Stomach (tissue), 4 donors: ENCODE data around the gene PODXL2.

Experiments
- EP300 ChIP-seq: sonication (generic); formaldehyde crosslinking; IDR thresholded peaks from one replicate; pipeline ENCODE4 v1.6.1; 2017; ENCODE audit warnings: antibody characterized with exemption
- POLR2AphosphoS5 ChIP-seq, 3 donors: sonication (generic); formaldehyde crosslinking; IDR thresholded peaks; one replicate each; pipeline ENCODE4 v1.6.1; 2016; ENCODE audit warnings: antibody characterized with exemption in 3 of 3
- TF ChIP-seq, protein P1 (sequence below), 7 experiments: fragments of 450-650 bp in 4 of 7; fragments of 200-600 bp in 3 of 7; sonication (generic) in 3 of 7; IDR thresholded peaks; one replicate each; pipeline ENCODE4 v1.5.1; 2016 to 2019; ENCODE audit warnings: antibody characterized with exemption in 7 of 7, control low read depth in 2 of 7, mild to moderate bottlenecking in 1 of 7

- TF ChIP-seq, protein P1, sequence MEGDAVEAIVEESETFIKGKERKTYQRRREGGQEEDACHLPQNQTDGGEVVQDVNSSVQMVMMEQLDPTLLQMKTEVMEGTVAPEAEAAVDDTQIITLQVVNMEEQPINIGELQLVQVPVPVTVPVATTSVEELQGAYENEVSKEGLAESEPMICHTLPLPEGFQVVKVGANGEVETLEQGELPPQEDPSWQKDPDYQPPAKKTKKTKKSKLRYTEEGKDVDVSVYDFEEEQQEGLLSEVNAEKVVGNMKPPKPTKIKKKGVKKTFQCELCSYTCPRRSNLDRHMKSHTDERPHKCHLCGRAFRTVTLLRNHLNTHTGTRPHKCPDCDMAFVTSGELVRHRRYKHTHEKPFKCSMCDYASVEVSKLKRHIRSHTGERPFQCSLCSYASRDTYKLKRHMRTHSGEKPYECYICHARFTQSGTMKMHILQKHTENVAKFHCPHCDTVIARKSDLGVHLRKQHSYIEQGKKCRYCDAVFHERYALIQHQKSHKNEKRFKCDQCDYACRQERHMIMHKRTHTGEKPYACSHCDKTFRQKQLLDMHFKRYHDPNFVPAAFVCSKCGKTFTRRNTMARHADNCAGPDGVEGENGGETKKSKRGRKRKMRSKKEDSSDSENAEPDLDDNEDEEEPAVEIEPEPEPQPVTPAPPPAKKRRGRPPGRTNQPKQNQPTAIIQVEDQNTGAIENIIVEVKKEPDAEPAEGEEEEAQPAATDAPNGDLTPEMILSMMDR (IDR thresholded peaks at IDR 0.05), result no peak
- TF ChIP-seq EP300 (no peak), POLR2AphosphoS5 (IDR thresholded peaks at IDR 0.05) (no peak)
These were observed 45.2 kb downstream of the PODXL2 start for GRCh38 chr3:127674101-127674721.
